ENCODE results near the gene KRTAP3-3.
"Not testable (repeated sequence)": the region's sequence is repeated elsewhere in the genome, so short reads cannot be mapped to it uniquely, and the experiment has no call there.

Gene KRTAP3-3

DNA sequence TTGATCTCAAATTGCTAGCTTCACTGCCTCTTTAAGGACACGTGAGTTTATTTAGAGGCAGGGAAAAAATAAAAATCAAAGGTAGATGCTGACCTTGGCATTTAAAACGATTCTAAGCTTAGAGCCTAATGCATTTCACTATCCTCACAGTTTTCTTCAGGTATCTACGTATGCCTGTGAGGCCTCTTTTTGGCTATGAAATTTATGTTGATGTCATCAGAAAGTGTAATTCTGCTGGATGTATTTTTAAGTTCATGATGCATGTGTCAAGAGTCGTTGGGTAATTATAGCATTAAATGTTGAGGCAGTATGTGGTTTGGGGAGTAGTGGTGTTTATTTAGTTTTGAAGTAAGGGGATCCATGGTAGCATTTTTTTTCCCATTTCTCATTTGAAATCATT, 10.0 kb upstream of the KRTAP3-3 start:
- H3K9me3 ChIP-seq (ENCODE audit: control insufficient read depth in 1 of 2, low read length in 2 of 2), result no peaks in the 10 kb centered on the region
- H3K27me3 ChIP-seq (ENCODE audit: low read depth, low read length), result no peaks in the 10 kb centered on the region
- no peaks in the 10 kb centered on the region for H3K36me3 ChIP-seq (ENCODE audit: control insufficient read depth in 1 of 2, insufficient read depth in 2 of 2, low read length in 2 of 2)
- H3K4me1 ChIP-seq (ENCODE audit: control insufficient read depth in 1 of 2, insufficient read depth in 2 of 2, low read length in 2 of 2), result no peaks in the 10 kb centered on the region
- no peak overlapping the region for H3K4me3 ChIP-seq (ENCODE audit: low read depth in 1 of 2, low read length in 2 of 2)
- H3K27ac ChIP-seq (ENCODE audit: low read length), result no peak overlapping the region

DNA sequence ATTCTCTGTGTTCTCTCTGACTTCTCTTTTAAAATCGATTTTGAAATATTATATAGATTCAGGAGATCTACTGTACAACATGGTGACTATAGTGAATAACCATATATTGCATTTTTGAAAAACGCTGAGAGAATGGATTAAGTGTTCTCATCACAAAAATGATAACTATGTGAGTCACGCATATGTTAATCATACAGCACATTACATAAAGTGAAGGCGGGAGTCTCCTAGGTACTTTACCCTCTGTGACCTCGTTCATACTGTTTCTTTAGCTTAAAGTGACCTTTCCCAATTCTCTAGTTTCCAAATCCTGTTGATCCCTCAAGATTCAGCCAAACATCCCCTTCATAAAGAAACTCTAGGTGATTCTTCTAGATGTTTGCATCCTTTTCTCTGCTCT, 8.8 kb upstream of the KRTAP3-3 start:
- Histone ChIP-seq H3K27me3 (ENCODE audit: low read depth, low read length) (no peaks in the 10 kb centered on the region), H3K27ac (ENCODE audit: low read length) (no peak overlapping the region), H3K4me3 (ENCODE audit: low read depth in 1 of 2, low read length in 2 of 2) (no peak overlapping the region), H3K36me3 (ENCODE audit: control insufficient read depth in 1 of 2, insufficient read depth in 2 of 2, low read length in 2 of 2) (no peaks in the 10 kb centered on the region), H3K4me1 (ENCODE audit: control insufficient read depth in 1 of 2, insufficient read depth in 2 of 2, low read length in 2 of 2) (no peaks in the 10 kb centered on the region), H3K9me3 (ENCODE audit: control insufficient read depth in 1 of 2, low read length in 2 of 2) (no peaks in the 10 kb centered on the region)

GRCh38 chr17:41001795-41002194, 7.8 kb upstream of the KRTAP3-3 start:
- H3K4me3 ChIP-seq (ENCODE audit: low read depth in 1 of 2, low read length in 2 of 2), result no peak overlapping the region
- no peaks in the 10 kb centered on the region for H3K36me3 ChIP-seq (ENCODE audit: control insufficient read depth in 1 of 2, insufficient read depth in 2 of 2, low read length in 2 of 2)
- H3K4me1 ChIP-seq (ENCODE audit: control insufficient read depth in 1 of 2, insufficient read depth in 2 of 2, low read length in 2 of 2), result no peaks in the 10 kb centered on the region
- no peaks in the 10 kb centered on the region for H3K27me3 ChIP-seq (ENCODE audit: low read depth, low read length)
- no peak overlapping the region for H3K27ac ChIP-seq (ENCODE audit: low read length)
- no peaks in the 10 kb centered on the region for H3K9me3 ChIP-seq (ENCODE audit: control insufficient read depth in 1 of 2, low read length in 2 of 2)

DNA sequence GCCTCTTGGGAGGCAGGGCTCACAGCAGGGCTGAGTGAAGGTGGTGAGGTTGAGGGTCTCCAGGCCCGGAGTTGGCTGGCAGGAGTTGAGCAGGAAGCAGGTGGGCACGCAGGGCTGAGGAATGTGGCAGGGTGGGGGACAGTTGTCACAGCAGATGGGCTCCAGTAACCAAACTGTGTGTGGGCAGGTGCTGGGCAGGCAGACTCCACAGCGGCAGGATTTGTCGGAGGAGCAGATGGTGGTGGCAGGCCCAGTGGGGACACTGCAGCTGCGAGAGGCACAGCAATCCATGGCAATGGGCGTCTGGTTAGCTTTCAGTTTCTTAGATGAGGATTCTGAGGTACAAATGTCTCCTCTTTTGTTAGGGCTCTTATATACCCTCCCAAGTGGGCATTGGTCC, 5.6 kb upstream of the KRTAP3-3 start, which contains the start of gene KRTAP3-2:
Gene KRTAP3-2 (minus strand): TSS at position 344 of the 400 bp plus-strand sequence. CDS start 53 bp downstream, at position 291.
- not testable (repeated sequence) for H3K27ac ChIP-seq (ENCODE audit: low read length); H3K36me3 ChIP-seq (ENCODE audit: control insufficient read depth in 1 of 2, insufficient read depth in 2 of 2, low read length in 2 of 2); H3K9me3 ChIP-seq (ENCODE audit: control insufficient read depth in 1 of 2, low read length in 2 of 2); H3K4me3 ChIP-seq (ENCODE audit: low read depth in 1 of 2, low read length in 2 of 2); H3K27me3 ChIP-seq (ENCODE audit: low read depth, low read length); H3K4me1 ChIP-seq (ENCODE audit: control insufficient read depth in 1 of 2, insufficient read depth in 2 of 2, low read length in 2 of 2)

- Histone ChIP-seq H3K4me3 (ENCODE audit: low read depth in 1 of 2, low read length in 2 of 2) (no peak overlapping the region), H3K36me3 (ENCODE audit: control insufficient read depth in 1 of 2, insufficient read depth in 2 of 2, low read length in 2 of 2) (no peaks in the 10 kb centered on the region), H3K9me3 (ENCODE audit: control insufficient read depth in 1 of 2, low read length in 2 of 2) (no peaks in the 10 kb centered on the region), H3K27me3 (ENCODE audit: low read depth, low read length) (no peaks in the 10 kb centered on the region), H3K4me1 (ENCODE audit: control insufficient read depth in 1 of 2, insufficient read depth in 2 of 2, low read length in 2 of 2) (no peaks in the 10 kb centered on the region), H3K27ac (ENCODE audit: low read length) (no peak overlapping the region)
Measured at GRCh38 chr17:40997361-40997760, 3.4 kb upstream of the KRTAP3-3 start.

DNA sequence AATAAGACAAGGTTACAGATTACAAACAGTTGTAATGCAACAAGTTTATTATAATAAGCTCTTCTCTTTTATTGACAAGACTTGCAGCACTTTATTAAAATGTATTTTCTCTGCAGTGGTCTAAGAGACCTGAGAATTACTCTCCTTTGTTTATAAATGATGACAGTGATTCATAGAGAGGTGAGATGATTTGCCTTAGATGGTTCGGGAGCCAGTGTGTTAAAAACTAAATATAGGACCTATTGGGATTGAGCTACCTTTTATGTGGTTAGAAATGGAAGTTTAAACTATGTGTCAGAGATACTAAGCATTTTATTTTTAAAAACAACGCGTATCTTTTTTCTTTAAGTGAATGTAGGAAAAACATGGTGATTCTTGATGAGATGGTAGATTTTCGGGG, 2.9 kb upstream of the KRTAP3-3 start:
- no peaks in the 10 kb centered on the region for H3K27me3 ChIP-seq (ENCODE audit: low read depth, low read length)
- H3K9me3 ChIP-seq (ENCODE audit: control insufficient read depth in 1 of 2, low read length in 2 of 2), result no peaks in the 10 kb centered on the region
- no peaks in the 10 kb centered on the region for H3K4me1 ChIP-seq (ENCODE audit: control insufficient read depth in 1 of 2, insufficient read depth in 2 of 2, low read length in 2 of 2)
- H3K4me3 ChIP-seq (ENCODE audit: low read depth in 1 of 2, low read length in 2 of 2), result no peak overlapping the region
- H3K27ac ChIP-seq (ENCODE audit: low read length), result no peak overlapping the region
- H3K36me3 ChIP-seq (ENCODE audit: control insufficient read depth in 1 of 2, insufficient read depth in 2 of 2, low read length in 2 of 2), result no peaks in the 10 kb centered on the region

GRCh38 chr17:40995116-40995515, 1.2 kb upstream of the KRTAP3-3 start:
- no peaks in the 10 kb centered on the region for H3K4me1 ChIP-seq (ENCODE audit: control insufficient read depth in 1 of 2, insufficient read depth in 2 of 2, low read length in 2 of 2)
- H3K36me3 ChIP-seq (ENCODE audit: control insufficient read depth in 1 of 2, insufficient read depth in 2 of 2, low read length in 2 of 2), result no peaks in the 10 kb centered on the region
- H3K27me3 ChIP-seq (ENCODE audit: low read depth, low read length), result no peaks in the 10 kb centered on the region
- H3K27ac ChIP-seq (ENCODE audit: low read length), result no peak overlapping the region
- no peaks in the 10 kb centered on the region for H3K9me3 ChIP-seq (ENCODE audit: control insufficient read depth in 1 of 2, low read length in 2 of 2)
- H3K4me3 ChIP-seq (ENCODE audit: low read depth in 1 of 2, low read length in 2 of 2), result no peak overlapping the region

DNA sequence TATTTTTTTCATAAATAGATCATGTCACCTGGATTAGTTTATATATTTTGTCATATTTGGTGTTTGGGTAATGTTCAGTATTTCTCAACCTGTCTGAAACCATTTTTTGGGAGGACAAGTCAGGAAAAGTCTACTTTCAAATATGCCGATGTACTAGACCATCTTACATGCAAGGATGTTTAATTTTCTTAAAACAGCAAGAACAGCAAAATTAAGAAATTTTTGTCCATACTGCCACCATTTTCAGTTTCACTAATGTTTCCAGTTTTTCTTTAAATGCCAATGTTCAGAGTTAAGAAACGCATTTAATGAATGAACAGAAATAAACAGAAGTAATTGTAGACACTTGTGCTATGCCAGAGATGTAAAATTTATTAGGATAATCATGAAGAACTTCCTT, 880 bp downstream of the KRTAP3-3 start:
- no peak overlapping the region for H3K4me3 ChIP-seq (ENCODE audit: low read depth in 1 of 2, low read length in 2 of 2)
- H3K27ac ChIP-seq (ENCODE audit: low read length), result no peak overlapping the region
- H3K9me3 ChIP-seq (ENCODE audit: control insufficient read depth in 1 of 2, low read length in 2 of 2), result no peaks in the 10 kb centered on the region
- no peaks in the 10 kb centered on the region for H3K36me3 ChIP-seq (ENCODE audit: control insufficient read depth in 1 of 2, insufficient read depth in 2 of 2, low read length in 2 of 2)
- H3K27me3 ChIP-seq (ENCODE audit: low read depth, low read length), result no peaks in the 10 kb centered on the region
- no peaks in the 10 kb centered on the region for H3K4me1 ChIP-seq (ENCODE audit: control insufficient read depth in 1 of 2, insufficient read depth in 2 of 2, low read length in 2 of 2)

- no peaks in the 10 kb centered on the region for H3K4me1 ChIP-seq (ENCODE audit: control insufficient read depth in 1 of 2, insufficient read depth in 2 of 2, low read length in 2 of 2)
- H3K27ac ChIP-seq (ENCODE audit: low read length), result no peak overlapping the region
- H3K9me3 ChIP-seq (ENCODE audit: control insufficient read depth in 1 of 2, low read length in 2 of 2), result no peaks in the 10 kb centered on the region
- H3K27me3 ChIP-seq (ENCODE audit: low read depth, low read length), result no peaks in the 10 kb centered on the region
- H3K36me3 ChIP-seq (ENCODE audit: control insufficient read depth in 1 of 2, insufficient read depth in 2 of 2, low read length in 2 of 2), result no peaks in the 10 kb centered on the region
- no peak overlapping the region for H3K4me3 ChIP-seq (ENCODE audit: low read depth in 1 of 2, low read length in 2 of 2)
Measured at GRCh38 chr17:40992666-40993065, 1.3 kb downstream of the KRTAP3-3 start.

DNA sequence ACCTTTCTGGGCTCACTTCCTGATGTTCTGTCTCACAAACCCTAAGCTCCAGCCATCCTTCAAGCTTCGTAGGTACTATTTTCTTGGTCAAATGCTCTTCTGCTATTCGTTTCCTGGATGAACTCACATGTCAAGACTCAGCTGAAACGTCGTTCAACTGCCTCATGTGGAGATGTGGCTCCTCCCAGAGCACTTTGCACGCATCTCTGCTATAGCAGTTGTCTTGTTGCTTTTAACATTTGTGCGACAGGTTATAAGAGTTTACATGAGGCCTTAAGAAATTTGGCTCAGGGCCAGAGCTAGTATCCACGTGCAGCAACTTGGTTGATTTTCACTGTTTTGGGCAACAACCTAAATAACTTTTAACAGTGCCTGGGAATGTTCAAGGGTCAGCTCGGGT, 7.0 kb downstream of the KRTAP3-3 start:
- Histone ChIP-seq H3K36me3 (ENCODE audit: control insufficient read depth in 1 of 2, insufficient read depth in 2 of 2, low read length in 2 of 2) (no peaks in the 10 kb centered on the region), H3K4me3 (ENCODE audit: low read depth in 1 of 2, low read length in 2 of 2) (no peak overlapping the region), H3K9me3 (ENCODE audit: control insufficient read depth in 1 of 2, low read length in 2 of 2) (no peaks in the 10 kb centered on the region), H3K27me3 (ENCODE audit: low read depth, low read length) (no peaks in the 10 kb centered on the region), H3K27ac (ENCODE audit: low read length) (no peak overlapping the region), H3K4me1 (ENCODE audit: control insufficient read depth in 1 of 2, insufficient read depth in 2 of 2, low read length in 2 of 2) (no peaks in the 10 kb centered on the region)

GRCh38 chr17:40984226-40984625, 9.7 kb downstream of the KRTAP3-3 start, which contains the start of gene KRT40:
Gene KRT40, minus strand, starts transcription at chr17:40984326. Its CDS starts 53 bp downstream, at chr17:40984273.
- H3K27ac ChIP-seq (ENCODE audit: low read length), result no peak within 1 kb of the TSS
- no peaks in the 10 kb centered on the region for H3K36me3 ChIP-seq (ENCODE audit: control insufficient read depth in 1 of 2, insufficient read depth in 2 of 2, low read length in 2 of 2)
- H3K27me3 ChIP-seq (ENCODE audit: low read depth, low read length), result no peaks in the 10 kb centered on the region
- no peaks in the 10 kb centered on the region for H3K9me3 ChIP-seq (ENCODE audit: control insufficient read depth in 1 of 2, low read length in 2 of 2)
- no peak within 1 kb of the TSS for H3K4me3 ChIP-seq (ENCODE audit: low read depth in 1 of 2, low read length in 2 of 2)
- peaks cover 0 to 7% of the 10 kb centered on the region in 2 donors for H3K4me1 ChIP-seq (ENCODE audit: control insufficient read depth in 1 of 2, insufficient read depth in 2 of 2, low read length in 2 of 2)

- Histone ChIP-seq H3K4me3 (ENCODE audit: low read depth in 1 of 2, low read length in 2 of 2) (no peak overlapping the region), H3K27me3 (ENCODE audit: low read depth, low read length) (no peaks in the 10 kb centered on the region), H3K4me1 (ENCODE audit: control insufficient read depth in 1 of 2, insufficient read depth in 2 of 2, low read length in 2 of 2) (peaks cover 0 to 7% of the 10 kb centered on the region in 2 donors), H3K36me3 (ENCODE audit: control insufficient read depth in 1 of 2, insufficient read depth in 2 of 2, low read length in 2 of 2) (no peaks in the 10 kb centered on the region), H3K27ac (ENCODE audit: low read length) (no peak overlapping the region), H3K9me3 (ENCODE audit: control insufficient read depth in 1 of 2, low read length in 2 of 2) (no peaks in the 10 kb centered on the region)
Measured at GRCh38 chr17:40981115-40981514, 12.8 kb downstream of the KRTAP3-3 start.
